Body of pancreas (tissue), 4 donors: ENCODE data around the gene GEMIN2.
"Not testable (repeated sequence)": the region's sequence is repeated elsewhere in the genome, so short reads cannot be mapped to it uniquely, and the experiment has no call there.

Source experiments
- CTCF ChIP-seq, 7 experiments: fragments of 450-650 bp in 4 of 7; fragments of 200-600 bp in 3 of 7; sonication (generic) in 3 of 7; IDR thresholded peaks; one replicate each; pipeline ENCODE4 v1.5.1; 2016 to 2019; ENCODE audit warnings: antibody characterized with exemption in 7 of 7
- POLR2A ChIP-seq, 3 donors: fragments of 450-650 bp; IDR thresholded peaks; one replicate each; pipeline ENCODE4 v1.6.1; 2016; ENCODE audit warnings: antibody characterized with exemption in 3 of 3, mild to moderate bottlenecking in 2 of 3

GRCh38 chr14:39137835-39138234 is 23.7 kb downstream of the GEMIN2 start:
- TF ChIP-seq CTCF, POLR2A (IDR thresholded peaks at IDR 0.05): not testable (repeated sequence)
